Liver (tissue), 4 donors: ENCODE measurements around the gene PF4V1. TPM values are rescaled to one million over a fixed set of nuclear protein-coding genes. Genes with fewer than 3 reads are reported as not detected.

Source experiments
- polyA plus RNA-seq, 2 donors: library from polyadenylated mRNA; stranded (reverse) in 1 of 2; unstranded in 1 of 2; fragments of 200-250 nt in 1 of 2; fragments of >200 nt in 1 of 2; fragmentation: Nextera tagmentation in 1 of 2; extraction: Ambion mirVana in 1 of 2; gene quantifications; one replicate each; pipeline versions ENCODE4 v1.2.1 to v1.2.3, GENCODE V29; 2013 to 2015
- total RNA-seq, 2 donors: library from RNA; depleted of rRNA; stranded (reverse); fragments of >200 nt; gene quantifications; one replicate each; pipeline ENCODE4 v1.2.3, GENCODE V29; 2014
- donor health status: healthy.
- donor health status: healthy.
- donor health status: healthy.

The PF4V1 gene
- total and polyA plus RNA-seq, 4 donors, result 0.16 to 3.4 (median 0.74) TPM; not detected in 1

Other genes with a start within 250 kb of the PF4V1 start
- under 1 TPM; 0.08 to 0.09 TPM for gene RASSF6, start 232.9 kb upstream of the PF4V1 start, total RNA-seq
- under 1 TPM; 0.15 to 0.38 TPM for gene RASSF6, start 232.9 kb upstream of the PF4V1 start, polyA plus RNA-seq
- gene CXCL8, start 112.7 kb upstream of the PF4V1 start, total RNA-seq, result 1 to 10 TPM; 1.5 to 3.8 TPM
- under 1 TPM; 0.33 to 0.65 TPM for gene CXCL8, start 112.7 kb upstream of the PF4V1 start, polyA plus RNA-seq
- gene CXCL6, start 16.6 kb upstream of the PF4V1 start, total RNA-seq, result 1 to 10 TPM in 1 of 2 donors, under 1 TPM in 1; 0.19 to 5.5 TPM
- gene CXCL6, start 16.6 kb upstream of the PF4V1 start, polyA plus RNA-seq, result 1 to 10 TPM; 3.0 to 3.4 TPM
- 1 to 10 TPM in 1 of 2 donors, not detected in 1; 4.2 TPM for gene CXCL1, start 16.1 kb downstream of the PF4V1 start, total RNA-seq
- gene CXCL1, start 16.1 kb downstream of the PF4V1 start, polyA plus RNA-seq, result 1 to 10 TPM in 1 of 2 donors, under 1 TPM in 1; 0.97 to 2.8 TPM
- 10 to 100 TPM in 1 of 2 donors, not detected in 1; 38.5 TPM for gene PF4, start 128.7 kb downstream of the PF4V1 start, total RNA-seq
- gene PF4, start 128.7 kb downstream of the PF4V1 start, polyA plus RNA-seq, result 1 to 10 TPM; 1.1 TPM
- 10 to 100 TPM in 1 of 2 donors, under 1 TPM in 1; 0.67 to 55.0 TPM for gene PPBP, start 134.9 kb downstream of the PF4V1 start, total RNA-seq
- gene PPBP, start 134.9 kb downstream of the PF4V1 start, polyA plus RNA-seq, result 1 to 10 TPM in 1 of 2 donors, under 1 TPM in 1; 0.67 to 2.1 TPM
- under 1 TPM; 0.14 to 0.33 TPM for gene CXCL5, start 145.4 kb downstream of the PF4V1 start, total RNA-seq
- gene CXCL5, start 145.4 kb downstream of the PF4V1 start, polyA plus RNA-seq, result under 1 TPM in 1 of 2 donors, not detected in 1; 0.03 TPM
- gene CXCL3, start 185.4 kb downstream of the PF4V1 start, total RNA-seq, result under 1 TPM; 0.51 to 0.75 TPM
- under 1 TPM; 0.07 to 0.96 TPM for gene CXCL3, start 185.4 kb downstream of the PF4V1 start, polyA plus RNA-seq
- gene CXCL2, start 245.9 kb downstream of the PF4V1 start, total RNA-seq, result 100 to 1,000 TPM in 1 of 2 donors, 1 to 10 TPM in 1; 3.7 to 110 TPM
- gene CXCL2, start 245.9 kb downstream of the PF4V1 start, polyA plus RNA-seq, result 100 to 1,000 TPM in 1 of 2 donors, 10 to 100 TPM in 1; 45.3 to 680 TPM